GM23338 (cell line): ENCODE results near the gene EPB41L4A. TPM values are rescaled to one million over a fixed set of nuclear protein-coding genes. Genes with fewer than 3 reads are reported as not detected.

Experiments used
- ATAC-seq: fragments of 200-7000 bp; cut with Tn5 transposase; 3 replicates; pipeline ENCODE4 v1.9.1; 2020
- DNase-seq: peaks from one replicate; pipeline ENCODE4 v3.0.0-alpha.2; 2015; ENCODE audit warnings: low spot score
- H2AFZ ChIP-seq: fragments of 200-600 bp; sonication (generic); 2 replicates; pipeline ENCODE4 v1.8.0; 2016; ENCODE audit warnings: antibody characterized with exemption, mild to moderate bottlenecking, moderate library complexity
- H3F3A ChIP-seq: fragments of 200-600 bp; sonication (generic); replicated peaks from 2 replicates; pipeline ENCODE4 v1.8.0; 2017; ENCODE audit warnings: antibody characterized with exemption, mixed run types, low read depth
- H3K27ac ChIP-seq: fragments of 200-600 bp; sonication (generic); 2 replicates; pipeline ENCODE4 v1.6.1; 2016; ENCODE audit warnings: low read depth
- H3K27me3 ChIP-seq: fragments of 200-600 bp; sonication (generic); 2 replicates; pipeline ENCODE4 v1.8.0; 2016; ENCODE audit warnings: mild to moderate bottlenecking, mixed run types, moderate library complexity; ENCODE audit not compliant: insufficient read depth
- H3K36me3 ChIP-seq: fragments of 200-600 bp; sonication (generic); 2 replicates; pipeline ENCODE4 v1.8.0; 2016; ENCODE audit warnings: mild to moderate bottlenecking; ENCODE audit not compliant: insufficient read depth
- H3K4me1 ChIP-seq: fragments of 200-600 bp; sonication (generic); 2 replicates; pipeline ENCODE4 v1.8.0; 2016; ENCODE audit warnings: mild to moderate bottlenecking, moderate library complexity; ENCODE audit not compliant: insufficient read depth
- H3K4me2 ChIP-seq: fragments of 200-600 bp; sonication (generic); 2 replicates; pipeline ENCODE4 v1.7.1; 2017; ENCODE audit warnings: mixed run types
- H3K4me3 ChIP-seq: fragments of 200-600 bp; sonication (generic); 2 replicates; pipeline ENCODE4 v1.6.1; 2016; ENCODE audit warnings: mixed run types
- H3K79me2 ChIP-seq: fragments of 200-600 bp; sonication (generic); replicated peaks from 2 replicates; pipeline ENCODE4 v1.8.0; 2017; ENCODE audit warnings: mild to moderate bottlenecking; ENCODE audit not compliant: insufficient read depth
- H3K9me2 ChIP-seq: fragments of 200-600 bp; sonication (generic); 2 replicates; pipeline ENCODE4 v1.8.0; 2017; ENCODE audit not compliant: insufficient read depth
- H4K20me1 ChIP-seq: fragments of 200-600 bp; sonication (generic); replicated peaks from 2 replicates; pipeline ENCODE4 v1.8.0; 2017; ENCODE audit warnings: mild to moderate bottlenecking; ENCODE audit not compliant: insufficient read depth
- H3K27ac Mint-ChIP-seq: 2 replicates; pipeline ENCODE4 v1.8.0; 2020; ENCODE audit warnings: inconsistent platforms, mild to moderate bottlenecking, moderate library complexity, mixed read lengths
- H3K27me3 Mint-ChIP-seq: 3 replicates; pipeline ENCODE4 v1.8.0; 2022; ENCODE audit warnings: low read depth, mild to moderate bottlenecking, moderate library complexity, mixed read lengths, inconsistent platforms; ENCODE audit not compliant: insufficient read depth, poor library complexity
- H3K36me3 Mint-ChIP-seq: 3 replicates; pipeline ENCODE4 v1.8.0; 2021; ENCODE audit warnings: low read depth, mild to moderate bottlenecking, inconsistent platforms, moderate library complexity, mixed read lengths
- H3K4me1 Mint-ChIP-seq: 3 replicates; pipeline ENCODE4 v1.8.0; 2020; ENCODE audit warnings: mild to moderate bottlenecking, inconsistent platforms, mixed read lengths
- H3K4me3 Mint-ChIP-seq: 3 replicates; pipeline ENCODE4 v1.8.0; 2021; ENCODE audit warnings: moderate library complexity, mild to moderate bottlenecking, inconsistent platforms, mixed read lengths
- H3K9me3 Mint-ChIP-seq: 3 replicates; pipeline ENCODE4 v1.8.0; 2020; ENCODE audit warnings: moderate library complexity, mild to moderate bottlenecking, inconsistent platforms, mixed read lengths
- CREB1 ChIP-seq: fragments of 250-450 bp; sonication (Bioruptor Pico); IDR thresholded peaks from 2 replicates; pipeline ENCODE4 v1.5.0; 2020; ENCODE audit warnings: low read depth, mild to moderate bottlenecking, moderate library complexity
- EZH2 ChIP-seq: fragments of 200-600 bp; sonication (generic); IDR thresholded peaks from one replicate; pipeline ENCODE4 v1.8.0; 2017; ENCODE audit warnings: antibody characterized with exemption, mild to moderate bottlenecking, low read depth; ENCODE audit not compliant: unreplicated experiment
- NANOG ChIP-seq: IDR thresholded peaks from 2 replicates; pipeline ENCODE4 v1.6.1; 2016; ENCODE audit warnings: antibody characterized with exemption, borderline replicate concordance
- POLR2AphosphoS5 ChIP-seq: IDR thresholded peaks from 2 replicates; pipeline ENCODE4 v1.6.1; 2016; ENCODE audit warnings: antibody characterized with exemption, low read depth
- ZNF462 ChIP-seq: fragments of 250-450 bp; sonication (Bioruptor Pico); IDR thresholded peaks from 2 replicates; pipeline ENCODE4 v1.5.0; 2020; ENCODE audit warnings: mild to moderate bottlenecking, moderate library complexity
- polyA plus RNA-seq: library from polyadenylated mRNA; unstranded; fragments of >200 nt; fragmentation: Nextera tagmentation; extraction: Ambion mirVana; gene quantifications from 2 replicates; pipeline ENCODE4 v1.2.1, GENCODE V29; 2016
- total RNA-seq: library from RNA; depleted of rRNA; stranded (reverse); fragments of >200 nt; shearing (Covaris generic); gene quantifications from 2 replicates; pipeline ENCODE4 v1.2.3, GENCODE V29; 2014

The EPB41L4A gene
- total and polyA plus RNA-seq, 2 experiments from 2014 or later: 5.7 to 6.0 TPM

GRCh38 chr5:112323166-112323565 lies 95.9 kb downstream of the EPB41L4A start (continued):
- no peak for TF ChIP-seq ZNF462

GRCh38 chr5:112320408-112320807 lies 98.7 kb downstream of the EPB41L4A start:
- ATAC-seq: no peak
- Histone ChIP-seq H3K79me2 (no peaks in the 10 kb centered on the region), H3F3A (no peaks in the 10 kb centered on the region), H3K4me3 (no peak overlapping the region), H3K27ac (no peak overlapping the region), H4K20me1 (no peaks in the 10 kb centered on the region), H3K4me2 (no peak overlapping the region), H3K27me3 (no peaks in the 10 kb centered on the region), H3K36me3 (no peaks in the 10 kb centered on the region), H3K4me1 (no peaks in the 10 kb centered on the region; the same call in 1 of the 2 replicates), H3K9me2 (no peaks in the 10 kb centered on the region; the same call in 1 of the 2 replicates), H2AFZ (no peak overlapping the region)
- no peak overlapping the region for H3K27ac Mint-ChIP-seq
- no peaks in the 10 kb centered on the region for H3K27me3 Mint-ChIP-seq
- H3K36me3 Mint-ChIP-seq: no peaks in the 10 kb centered on the region
- no peaks in the 10 kb centered on the region for H3K9me3 Mint-ChIP-seq
- peaks cover 13% of the 10 kb centered on the region; the same call in 2 of the 3 replicates for H3K4me1 Mint-ChIP-seq
- H3K4me3 Mint-ChIP-seq: no peak overlapping the region
- TF ChIP-seq POLR2AphosphoS5 (no peak), NANOG (no peak), ZNF462 (no peak), CREB1 (CRISPR knock-in tag) (no peak), EZH2 (no peak)
- no peak for DNase-seq
